Stimulated activated naive CD8-positive, alpha-beta T cell treated with anti-CD3 and anti-CD28 coated beads, Interleukin-15, amount 100 ng/mL, for 72 hours (primary cell): ENCODE measurements around the gene GGA1.

ENCODE experiments used
- ATAC-seq: fragments of 150-1000 bp; cut with Tn5 transposase; 2 replicates; pipeline ENCODE4 v1.10.0; 2021; ENCODE audit warnings: mild to moderate bottlenecking, moderate library complexity
- DNase-seq, 2 donors: peaks; one replicate each; pipeline ENCODE4 v3.0.0; 2021 to 2022
- H3K27ac Mint-ChIP-seq, 2 donors: one replicate each; pipeline ENCODE4 v1.8.0; 2022; ENCODE audit warnings: mild to moderate bottlenecking in 2 of 2, mixed read lengths in 2 of 2, moderate library complexity in 2 of 2
- H3K27me3 Mint-ChIP-seq: one replicate; pipeline ENCODE4 v1.8.0; 2022; ENCODE audit warnings: mixed read lengths
- H3K4me1 Mint-ChIP-seq: one replicate; pipeline ENCODE4 v1.8.0; 2022; ENCODE audit warnings: mild to moderate bottlenecking, mixed read lengths
- H3K4me3 Mint-ChIP-seq, 2 donors: one replicate each; pipeline ENCODE4 v1.8.0; 2022; ENCODE audit warnings: mild to moderate bottlenecking in 2 of 2, mixed read lengths in 2 of 2, moderate library complexity in 1 of 2
- H3K9me3 Mint-ChIP-seq, 2 donors: one replicate each; pipeline ENCODE4 v1.8.0; 2022; ENCODE audit warnings: mixed read lengths in 2 of 2

The GGA1 gene

GRCh38 chr22:37616201-37617083 lies 7.8 kb downstream of the GGA1 start:
- Mint-ChIP-seq H3K4me3 (no peak overlapping the region), H3K27me3 (no peaks in the 10 kb centered on the region), H3K4me1 (peaks cover 13% of the 10 kb centered on the region), H3K27ac (no peak overlapping the region), H3K9me3 (no peaks in the 10 kb centered on the region)
- DNase-seq (no peak), ATAC-seq (peak; percentile 33)

DNA sequence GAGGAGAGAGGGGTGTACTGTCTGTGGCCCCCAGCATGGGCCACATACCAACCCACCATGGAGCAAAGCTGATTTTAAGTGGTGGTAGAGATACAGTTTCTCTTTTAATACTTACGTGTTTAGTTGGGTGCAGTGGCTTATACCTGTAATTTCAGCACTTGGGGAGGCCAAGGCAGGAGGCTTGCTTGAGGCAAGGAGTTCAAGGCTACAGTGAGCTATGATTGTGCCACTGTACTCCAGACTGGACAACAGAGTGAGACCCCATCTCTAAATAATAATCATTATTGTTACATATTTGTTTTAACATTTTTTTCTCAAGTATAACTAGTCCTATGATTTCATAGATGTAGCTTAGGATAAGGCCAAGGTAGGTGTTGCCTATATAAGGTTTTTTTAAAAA lies 8.8 kb downstream of the GGA1 start:
- Mint-ChIP-seq H3K27ac (no peak overlapping the region), H3K9me3 (no peaks in the 10 kb centered on the region), H3K4me1 (peaks cover 12% of the 10 kb centered on the region), H3K27me3 (no peaks in the 10 kb centered on the region), H3K4me3 (no peak overlapping the region)
- ATAC-seq (no peak), DNase-seq (no peak)

DNA sequence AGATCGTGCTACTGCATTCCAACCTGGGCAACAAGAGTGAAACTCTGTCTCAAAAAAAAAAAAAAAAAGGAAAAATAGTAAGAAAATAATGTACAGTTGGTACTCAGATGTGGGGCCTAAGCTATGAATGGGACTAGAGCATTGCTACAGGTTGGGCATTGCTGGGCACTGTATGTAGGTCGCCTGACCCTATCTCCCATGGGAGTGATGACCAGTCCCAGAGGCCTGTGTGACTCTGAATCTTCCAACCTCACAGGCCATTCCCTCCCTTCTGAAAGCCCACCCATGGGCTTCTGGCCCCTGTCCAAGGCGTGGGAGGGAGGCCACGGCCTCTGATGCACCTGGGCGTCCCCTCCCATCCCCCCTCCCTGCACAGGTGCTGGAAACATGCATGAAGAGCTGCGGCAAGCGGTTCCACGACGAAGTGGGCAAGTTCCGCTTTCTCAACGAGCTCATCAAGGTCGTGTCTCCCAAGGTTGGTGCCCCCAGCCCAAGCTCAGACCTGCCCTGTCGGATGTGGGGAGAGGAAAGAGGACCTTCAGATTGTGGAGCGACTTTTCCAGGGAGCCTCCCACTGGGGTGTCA lies 9.5 kb downstream of the GGA1 start:
- no peaks in the 10 kb centered on the region for H3K27me3 Mint-ChIP-seq
- DNase-seq (no peak), ATAC-seq (no peak)
- H3K27ac Mint-ChIP-seq, result no peak overlapping the region
- H3K9me3 Mint-ChIP-seq, result no peaks in the 10 kb centered on the region
- peaks cover 12% of the 10 kb centered on the region for H3K4me1 Mint-ChIP-seq
- H3K4me3 Mint-ChIP-seq, result no peak overlapping the region

GRCh38 chr22:37618674-37619073 lies 10.0 kb downstream of the GGA1 start:
- H3K27me3 Mint-ChIP-seq, result no peaks in the 10 kb centered on the region
- H3K27ac Mint-ChIP-seq, result peak overlapping the region in 1 of 2 donors; percentile 71
- no peak overlapping the region for H3K4me3 Mint-ChIP-seq
- H3K4me1 Mint-ChIP-seq, result peaks cover 11% of the 10 kb centered on the region
- ATAC-seq, result no peak
- H3K9me3 Mint-ChIP-seq, result no peaks in the 10 kb centered on the region
- no peak for DNase-seq

DNA sequence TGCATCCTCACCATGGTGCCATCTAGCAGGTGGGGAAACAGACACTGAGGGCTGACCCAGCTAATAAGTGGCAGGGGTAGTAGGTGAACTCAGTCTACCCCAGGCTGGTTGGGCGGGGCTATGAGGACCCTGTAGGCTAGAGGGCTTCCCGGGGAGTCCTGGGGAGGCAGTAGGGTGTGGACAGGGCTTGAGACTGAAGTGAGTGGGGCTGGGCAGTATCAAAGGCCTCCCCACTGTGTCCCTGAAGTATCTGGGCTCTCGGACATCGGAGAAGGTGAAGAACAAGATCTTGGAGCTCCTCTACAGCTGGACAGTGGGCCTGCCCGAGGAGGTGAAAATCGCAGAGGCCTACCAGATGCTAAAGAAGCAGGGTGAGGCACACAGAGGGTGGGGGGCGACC lies 11.4 kb downstream of the GGA1 start:
- Mint-ChIP-seq H3K9me3 (no peaks in the 10 kb centered on the region), H3K27ac (peak overlapping the region in 1 of 2 donors; percentile 29), H3K4me1 (peaks cover 25% of the 10 kb centered on the region), H3K27me3 (no peaks in the 10 kb centered on the region), H3K4me3 (no peak overlapping the region)
- DNase-seq (no peak), ATAC-seq (no peak)

DNA sequence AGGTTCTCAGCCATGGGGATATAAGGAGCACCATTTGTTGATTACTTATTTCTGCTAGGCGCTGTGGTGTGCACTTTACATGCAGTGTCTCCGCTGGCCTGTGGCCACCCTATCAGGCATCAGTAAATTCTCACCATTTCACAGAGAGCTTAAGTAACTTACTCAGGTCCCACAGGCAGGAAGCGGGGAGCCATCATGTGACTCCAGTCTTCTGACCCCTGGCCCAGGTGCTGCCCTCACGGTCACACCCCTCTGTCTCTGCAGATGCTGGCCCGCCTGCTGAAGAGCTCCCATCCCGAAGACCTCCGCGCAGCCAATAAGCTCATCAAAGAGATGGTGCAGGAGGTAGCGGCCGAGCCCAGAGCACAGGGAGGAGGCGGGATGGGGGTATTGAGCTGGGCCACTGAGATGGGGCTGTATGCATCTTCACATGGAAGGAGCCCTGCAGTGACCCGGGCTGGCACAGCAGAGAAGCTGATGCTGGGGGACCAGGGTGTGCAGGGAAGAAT lies 12.8 kb downstream of the GGA1 start:
- ATAC-seq, result no peak
- no peaks in the 10 kb centered on the region for H3K27me3 Mint-ChIP-seq
- H3K4me3 Mint-ChIP-seq, result no peak overlapping the region
- H3K27ac Mint-ChIP-seq, result no peak overlapping the region
- H3K4me1 Mint-ChIP-seq, result peaks cover 39% of the 10 kb centered on the region
- no peak for DNase-seq
- no peaks in the 10 kb centered on the region for H3K9me3 Mint-ChIP-seq

DNA sequence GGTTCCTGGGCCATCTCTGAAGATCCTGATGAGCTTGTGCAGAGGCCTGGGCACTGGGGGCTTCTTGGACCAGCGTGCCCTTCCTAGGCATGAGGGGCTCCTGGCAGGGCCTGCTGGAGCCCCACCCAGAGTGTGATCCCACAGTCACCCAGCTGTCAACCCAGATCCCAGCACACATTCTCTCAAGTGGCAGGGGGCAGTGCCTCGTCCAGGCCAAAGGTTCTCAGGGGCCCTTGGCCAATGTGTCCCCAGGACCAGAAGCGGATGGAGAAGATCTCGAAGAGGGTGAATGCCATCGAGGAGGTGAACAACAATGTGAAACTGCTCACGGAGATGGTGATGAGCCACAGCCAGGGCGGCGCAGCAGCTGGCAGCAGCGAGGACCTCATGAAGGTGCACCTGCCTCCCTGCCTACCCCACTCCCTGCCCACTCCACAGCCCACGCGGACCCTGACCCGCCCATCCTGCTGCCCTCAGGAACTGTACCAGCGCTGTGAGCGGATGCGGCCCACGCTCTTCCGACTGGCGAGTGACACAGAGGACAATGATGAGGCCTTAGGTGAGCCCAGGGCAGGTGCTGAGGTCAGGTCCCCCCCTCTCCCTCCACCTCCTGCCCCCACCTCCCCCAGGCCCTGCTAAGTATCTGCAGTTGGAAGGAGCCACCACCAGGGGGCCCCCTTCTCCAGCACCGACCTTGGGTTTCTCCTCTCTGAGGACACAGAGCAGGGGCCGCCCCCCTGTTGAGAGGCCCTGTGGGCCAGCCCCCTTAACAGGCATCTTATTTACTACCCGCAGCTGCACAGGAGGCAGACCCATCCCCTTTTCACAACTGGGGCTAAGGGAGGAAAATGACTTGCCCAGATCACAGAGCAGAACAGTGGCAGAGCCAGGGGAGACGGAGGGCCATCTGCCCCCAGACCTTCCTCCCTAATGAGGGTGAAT lies 14.7 kb downstream of the GGA1 start:
- H3K27ac Mint-ChIP-seq, result peak overlapping the region; percentile 92 to 96
- H3K4me3 Mint-ChIP-seq, result peak overlapping the region; percentile 45 to 71
- DNase-seq (peak; percentile 78 to 80), ATAC-seq (peak; percentile 79)
- H3K27me3 Mint-ChIP-seq, result no peaks in the 10 kb centered on the region
- H3K4me1 Mint-ChIP-seq, result peaks cover 58% of the 10 kb centered on the region
- H3K9me3 Mint-ChIP-seq, result no peaks in the 10 kb centered on the region

GRCh38 chr22:37624017-37624365 lies 15.4 kb downstream of the GGA1 start:
- Mint-ChIP-seq H3K4me1 (peaks cover 65% of the 10 kb centered on the region), H3K9me3 (no peaks in the 10 kb centered on the region), H3K4me3 (no peak overlapping the region), H3K27ac (peak overlapping the region; percentile 92 to 96), H3K27me3 (no peaks in the 10 kb centered on the region)
- ATAC-seq (no peak), DNase-seq (no peak)

DNA sequence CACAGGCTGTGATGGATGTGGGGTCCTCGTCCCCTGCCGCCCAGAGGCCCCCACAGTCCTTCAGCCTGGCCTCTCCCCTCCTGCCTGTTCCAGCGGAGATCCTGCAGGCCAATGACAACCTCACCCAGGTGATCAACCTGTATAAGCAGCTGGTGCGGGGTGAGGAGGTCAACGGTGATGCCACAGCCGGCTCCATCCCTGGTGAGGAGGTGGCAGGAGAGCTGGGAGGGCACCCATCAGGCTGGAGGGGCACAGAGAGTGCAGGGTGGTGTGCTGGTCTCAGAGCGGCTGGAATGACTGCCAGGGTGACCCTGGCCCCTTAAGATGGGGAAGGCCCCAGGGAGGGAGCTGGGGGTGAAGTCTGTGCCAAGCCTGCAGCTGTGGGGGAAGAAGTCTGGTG lies 16.2 kb downstream of the GGA1 start:
- Mint-ChIP-seq H3K27ac (peak overlapping the region in 1 of 2 donors; percentile 5), H3K27me3 (no peaks in the 10 kb centered on the region), H3K4me1 (peaks cover 71% of the 10 kb centered on the region), H3K9me3 (no peaks in the 10 kb centered on the region), H3K4me3 (peak overlapping the region in 1 of 2 donors; percentile 79)
- ATAC-seq, result no peak
- DNase-seq, result no peak

DNA sequence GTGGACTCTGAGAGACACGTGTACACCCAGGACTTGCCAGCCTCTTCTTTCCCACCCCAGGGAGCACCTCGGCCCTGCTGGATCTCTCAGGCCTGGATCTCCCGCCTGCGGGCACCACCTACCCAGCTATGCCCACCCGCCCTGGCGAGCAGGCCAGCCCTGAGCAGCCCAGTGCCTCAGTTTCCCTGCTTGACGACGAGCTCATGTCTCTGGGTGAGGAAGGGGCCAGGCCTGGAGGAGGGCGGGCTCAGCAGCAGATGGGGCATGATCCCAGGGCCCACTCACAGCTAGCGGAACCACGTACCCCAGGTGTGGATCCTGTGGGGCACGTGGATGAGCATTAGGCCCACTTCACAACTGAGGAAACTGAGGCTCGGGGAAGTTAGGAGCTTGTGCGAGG lies 17.1 kb downstream of the GGA1 start:
- ATAC-seq, result no peak
- no peaks in the 10 kb centered on the region for H3K27me3 Mint-ChIP-seq
- DNase-seq, result no peak
- H3K27ac Mint-ChIP-seq, result peak overlapping the region; percentile 5 to 25
- peaks cover 74% of the 10 kb centered on the region for H3K4me1 Mint-ChIP-seq
- peak overlapping the region in 1 of 2 donors; percentile 79 for H3K4me3 Mint-ChIP-seq
- no peaks in the 10 kb centered on the region for H3K9me3 Mint-ChIP-seq

DNA sequence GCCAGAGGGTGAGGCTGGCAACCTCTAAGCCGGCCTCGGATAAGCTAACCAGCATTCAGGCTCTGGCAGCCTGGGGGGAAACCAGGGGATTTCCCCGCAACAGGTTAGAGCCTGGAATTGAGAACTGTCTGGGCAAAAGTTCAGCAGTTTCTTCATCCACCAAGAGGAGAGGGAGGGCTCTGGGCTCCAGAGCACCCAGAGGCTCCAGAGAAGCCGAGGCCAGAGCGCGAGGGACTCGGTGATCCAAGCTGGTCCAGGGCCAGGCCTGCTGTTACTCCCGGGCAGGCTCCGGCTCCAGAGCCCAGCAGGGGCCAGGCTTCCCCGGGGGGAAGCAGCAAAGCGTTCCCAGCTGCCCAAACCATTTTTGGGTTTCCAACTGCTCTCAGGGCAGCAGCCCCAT lies 17.5 kb downstream of the GGA1 start:
- no peak for DNase-seq
- Mint-ChIP-seq H3K27ac (peak overlapping the region; percentile 5 to 25), H3K9me3 (no peaks in the 10 kb centered on the region), H3K27me3 (no peaks in the 10 kb centered on the region), H3K4me3 (peak overlapping the region; percentile 45 to 79), H3K4me1 (peaks cover 78% of the 10 kb centered on the region)
- ATAC-seq, result no peak

DNA sequence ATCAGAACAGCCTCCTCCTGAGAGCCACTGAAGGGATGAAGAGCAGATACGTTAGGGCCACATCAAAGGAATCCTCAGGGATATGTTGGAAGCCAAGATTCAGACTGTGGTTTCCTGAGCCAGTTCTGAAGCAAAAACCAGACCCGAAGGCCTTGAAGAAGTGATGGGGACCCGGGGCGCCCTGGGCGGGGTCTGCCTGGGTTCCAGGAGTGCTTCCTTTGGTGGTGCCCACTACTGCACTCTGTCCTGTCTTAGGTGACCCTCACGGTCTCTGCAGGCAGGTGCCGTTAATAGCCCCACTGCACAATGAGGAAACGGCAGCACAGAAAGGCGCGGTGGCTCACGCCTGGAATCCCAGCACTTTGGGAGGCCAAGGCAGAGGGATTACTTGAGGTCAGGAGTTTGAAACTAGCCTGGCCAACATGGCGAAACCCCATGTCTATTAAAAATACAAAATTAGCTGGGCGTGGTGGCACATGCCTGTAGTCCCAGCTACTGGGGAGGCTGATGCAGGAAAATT lies 18.0 kb downstream of the GGA1 start:
- Mint-ChIP-seq H3K4me3 (peak overlapping the region; percentile 45 to 79), H3K27me3 (no peaks in the 10 kb centered on the region), H3K9me3 (no peaks in the 10 kb centered on the region), H3K4me1 (peaks cover 82% of the 10 kb centered on the region), H3K27ac (peak overlapping the region; percentile 93 to 94)
- ATAC-seq (no peak), DNase-seq (no peak)

GRCh38 chr22:37627121-37627520 lies 18.5 kb downstream of the GGA1 start:
- Mint-ChIP-seq H3K4me3 (peak overlapping the region; percentile 45 to 79), H3K27ac (peak overlapping the region; percentile 93 to 94), H3K27me3 (no peaks in the 10 kb centered on the region), H3K4me1 (peaks cover 87% of the 10 kb centered on the region), H3K9me3 (no peaks in the 10 kb centered on the region)
- DNase-seq, result no peak
- peak; percentile 4 for ATAC-seq

DNA sequence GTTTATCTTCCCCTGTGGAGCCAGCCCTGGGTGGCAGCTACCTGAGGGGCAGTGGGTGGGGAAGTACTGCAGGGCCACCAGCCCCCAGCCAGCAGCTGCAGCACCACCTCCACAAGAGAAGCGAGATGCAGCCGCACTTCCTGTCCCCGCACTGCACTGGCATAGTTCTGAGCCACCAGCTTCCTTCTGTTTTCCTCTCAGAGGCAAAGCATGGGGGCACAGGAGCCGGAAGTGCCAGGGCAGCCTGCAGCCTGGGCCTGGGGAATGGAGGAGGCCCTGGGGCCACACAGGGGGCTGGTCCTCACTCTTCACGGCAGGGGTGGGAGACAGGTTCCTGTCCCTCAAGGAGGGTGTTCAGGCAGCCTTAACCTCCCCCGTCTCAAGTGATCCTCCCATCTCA lies 18.9 kb downstream of the GGA1 start:
- peak; percentile 56 for ATAC-seq
- DNase-seq, result peak; percentile 46 to 55
- no peaks in the 10 kb centered on the region for H3K27me3 Mint-ChIP-seq
- H3K9me3 Mint-ChIP-seq, result no peaks in the 10 kb centered on the region
- H3K27ac Mint-ChIP-seq, result peak overlapping the region; percentile 93 to 94
- H3K4me1 Mint-ChIP-seq, result peaks cover 91% of the 10 kb centered on the region
- H3K4me3 Mint-ChIP-seq, result peak overlapping the region; percentile 45 to 79

GRCh38 chr22:37628830-37629229 lies 20.2 kb downstream of the GGA1 start:
- Mint-ChIP-seq H3K9me3 (no peaks in the 10 kb centered on the region), H3K27me3 (no peaks in the 10 kb centered on the region), H3K4me1 (peaks cover 92% of the 10 kb centered on the region), H3K4me3 (no peak overlapping the region), H3K27ac (peak overlapping the region in 1 of 2 donors; percentile 17)
- ATAC-seq (no peak), DNase-seq (no peak)
